Vagina (tissue), 2 donors: Measurements from ENCODE around the gene PARD3. TPM values are rescaled to one million over a fixed set of nuclear protein-coding genes. Genes with fewer than 3 reads are reported as not detected.

Experiments used
- DNase-seq, 2 donors: peaks; one replicate each; pipeline ENCODE4 v3.0.0-alpha.2; 2017; ENCODE audit errors: extremely low spot score in 2 of 2
- H3K27ac ChIP-seq: fragments of 200-600 bp; sonication (generic); one replicate; pipeline ENCODE4 v1.5.1; 2019
- H3K27me3 ChIP-seq: fragments of 200-600 bp; sonication (generic); one replicate; pipeline ENCODE4 v1.5.1; 2019
- H3K36me3 ChIP-seq, 2 donors: fragments of 200-600 bp; sonication (generic); one replicate each; pipeline ENCODE4 v1.5.1; 2017 to 2019
- H3K4me1 ChIP-seq: fragments of 200-600 bp; sonication (generic); one replicate; pipeline ENCODE4 v1.5.1; 2019
- H3K4me3 ChIP-seq, 2 donors: fragments of 200-600 bp; sonication (generic); 1 replicate in 1 of 2; 2 replicates in 1 of 2; pipeline ENCODE4 v1.5.1; 2016 to 2019
- H3K9me3 ChIP-seq: fragments of 200-600 bp; sonication (generic); one replicate; pipeline ENCODE4 v1.5.1; 2019
- POLR2A ChIP-seq, 2 donors: fragments of 450-650 bp; IDR thresholded peaks; one replicate each; pipeline ENCODE4 v1.6.1; 2017; ENCODE audit warnings: antibody characterized with exemption in 2 of 2, mild to moderate bottlenecking in 2 of 2, moderate library complexity in 2 of 2
- POLR2AphosphoS5 ChIP-seq, 2 donors: sonication (generic); formaldehyde crosslinking; IDR thresholded peaks; one replicate each; pipeline ENCODE4 v1.9.0; 2017; ENCODE audit warnings: antibody characterized with exemption in 2 of 2, mild to moderate bottlenecking in 2 of 2, low read depth in 1 of 2; ENCODE audit not compliant: insufficient read depth in 1 of 2
- intact Hi-C: fragments of 100-400 bp; cut with DNase I; formaldehyde crosslinking; loops from one replicate; pipeline ENCODE4 v1.15.1; 2023
- total RNA-seq: library from RNA; depleted of rRNA; stranded (reverse); fragments of >200 nt; gene quantifications from one replicate; pipeline ENCODE4 v1.2.3, GENCODE V29; 2016
- TF ChIP-seq, protein P1 (sequence below), 3 experiments: fragments of 450-650 bp in 2 of 3; fragments of 200-600 bp in 1 of 3; sonication (generic) in 1 of 3; IDR thresholded peaks; one replicate each; pipeline ENCODE4 v1.5.1; 2017 to 2019; ENCODE audit warnings: antibody characterized with exemption in 3 of 3, mild to moderate bottlenecking in 2 of 3, moderate library complexity in 2 of 3

PARD3 gene
- total RNA-seq, 1 donor from 2014 or later: 95.5 TPM

DNA sequence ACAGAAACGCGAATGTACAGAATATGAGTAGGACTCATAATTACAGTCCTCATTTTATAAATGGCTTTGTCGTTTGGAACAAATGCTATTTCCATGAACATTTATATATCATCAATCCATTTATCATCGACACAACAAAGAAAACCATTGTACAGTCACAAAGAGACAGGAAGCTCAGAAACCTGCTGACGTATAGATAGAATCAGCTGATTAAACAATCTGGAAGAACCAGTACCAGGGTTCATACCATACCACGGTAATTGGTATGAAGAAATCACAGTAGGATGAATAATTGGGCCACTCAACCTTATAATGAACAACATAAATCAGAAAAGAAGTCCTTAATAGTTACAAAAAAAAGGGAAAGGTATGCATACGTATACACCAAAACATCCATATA is 295.0 kb downstream of the PARD3 start:
- Histone ChIP-seq H3K36me3 (peaks cover 0 to 4% of the 10 kb centered on the region in 2 donors), H3K4me3 (no peak overlapping the region), H3K27ac (no peak overlapping the region), H3K9me3 (no peaks in the 10 kb centered on the region), H3K27me3 (no peaks in the 10 kb centered on the region), H3K4me1 (no peaks in the 10 kb centered on the region)
- TF ChIP-seq POLR2A (IDR thresholded peaks at IDR 0.05) (no peak), POLR2AphosphoS5 (IDR thresholded peaks at IDR 0.05; ENCODE audit: insufficient read depth in 1 of 2, low read depth in 1 of 2) (peak in 1 of 2 donors; percentile 83)
- no peak for DNase-seq
- intact Hi-C loops: no loop called here

DNA sequence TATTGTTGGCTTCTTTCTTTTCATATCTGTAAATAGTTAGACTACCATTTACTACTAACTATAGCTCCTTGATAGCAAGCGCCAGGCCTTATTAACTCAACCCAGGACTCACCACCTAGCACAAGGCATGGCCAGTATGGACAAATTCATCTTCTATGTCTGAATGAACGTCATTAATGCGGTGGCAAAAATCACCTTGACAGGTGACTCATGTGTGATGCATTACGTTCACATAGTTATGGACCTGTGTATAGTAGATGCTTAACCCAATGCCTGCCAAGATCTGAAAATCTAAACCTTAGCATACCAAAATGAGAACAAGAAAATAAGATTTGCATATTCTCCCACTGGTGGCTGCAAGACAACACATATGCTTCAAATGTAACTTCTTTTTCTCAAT is 300.8 kb downstream of the PARD3 start:
- H3K9me3 ChIP-seq: no peaks in the 10 kb centered on the region
- intact Hi-C loops: no loop called here
- TF ChIP-seq POLR2AphosphoS5 (IDR thresholded peaks at IDR 0.05; ENCODE audit: insufficient read depth in 1 of 2, low read depth in 1 of 2): no peak
- no peak for TF ChIP-seq POLR2A (IDR thresholded peaks at IDR 0.05)
- TF ChIP-seq, protein P1, sequence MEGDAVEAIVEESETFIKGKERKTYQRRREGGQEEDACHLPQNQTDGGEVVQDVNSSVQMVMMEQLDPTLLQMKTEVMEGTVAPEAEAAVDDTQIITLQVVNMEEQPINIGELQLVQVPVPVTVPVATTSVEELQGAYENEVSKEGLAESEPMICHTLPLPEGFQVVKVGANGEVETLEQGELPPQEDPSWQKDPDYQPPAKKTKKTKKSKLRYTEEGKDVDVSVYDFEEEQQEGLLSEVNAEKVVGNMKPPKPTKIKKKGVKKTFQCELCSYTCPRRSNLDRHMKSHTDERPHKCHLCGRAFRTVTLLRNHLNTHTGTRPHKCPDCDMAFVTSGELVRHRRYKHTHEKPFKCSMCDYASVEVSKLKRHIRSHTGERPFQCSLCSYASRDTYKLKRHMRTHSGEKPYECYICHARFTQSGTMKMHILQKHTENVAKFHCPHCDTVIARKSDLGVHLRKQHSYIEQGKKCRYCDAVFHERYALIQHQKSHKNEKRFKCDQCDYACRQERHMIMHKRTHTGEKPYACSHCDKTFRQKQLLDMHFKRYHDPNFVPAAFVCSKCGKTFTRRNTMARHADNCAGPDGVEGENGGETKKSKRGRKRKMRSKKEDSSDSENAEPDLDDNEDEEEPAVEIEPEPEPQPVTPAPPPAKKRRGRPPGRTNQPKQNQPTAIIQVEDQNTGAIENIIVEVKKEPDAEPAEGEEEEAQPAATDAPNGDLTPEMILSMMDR (IDR thresholded peaks at IDR 0.05): no peak
- no peaks in the 10 kb centered on the region for H3K27me3 ChIP-seq
- no peak overlapping the region for H3K4me3 ChIP-seq
- H3K36me3 ChIP-seq: peaks cover 0 to 4% of the 10 kb centered on the region in 2 donors
- no peaks in the 10 kb centered on the region for H3K4me1 ChIP-seq
- DNase-seq: no peak
- no peak overlapping the region for H3K27ac ChIP-seq

DNA sequence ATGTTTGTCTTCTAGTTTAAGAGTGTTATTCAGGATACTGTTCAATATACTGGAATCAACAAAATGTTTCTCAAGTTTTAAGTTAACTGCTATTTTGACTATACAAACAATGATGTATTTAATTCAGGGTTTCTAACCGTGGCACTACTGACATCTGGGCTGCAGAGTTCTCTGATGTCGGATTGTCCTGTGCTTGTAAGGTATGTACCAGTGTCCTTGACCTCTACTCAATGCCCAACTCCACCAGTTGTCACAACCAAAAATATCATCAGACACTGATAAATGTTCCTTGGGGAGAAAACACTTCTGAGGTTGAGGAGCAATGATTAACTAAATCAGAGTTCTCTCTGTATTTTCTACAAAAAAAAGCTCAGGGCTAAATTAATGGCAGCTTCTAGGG is 301.5 kb downstream of the PARD3 start:
- peaks cover 0 to 4% of the 10 kb centered on the region in 2 donors for H3K36me3 ChIP-seq
- H3K4me3 ChIP-seq: no peak overlapping the region
- no peak for TF ChIP-seq POLR2AphosphoS5 (IDR thresholded peaks at IDR 0.05; ENCODE audit: insufficient read depth in 1 of 2, low read depth in 1 of 2)
- TF ChIP-seq, protein P1 (IDR thresholded peaks at IDR 0.05): no peak
- TF ChIP-seq POLR2A (IDR thresholded peaks at IDR 0.05): no peak
- intact Hi-C loops: no loop called here
- DNase-seq: no peak
- no peaks in the 10 kb centered on the region for H3K9me3 ChIP-seq
- H3K4me1 ChIP-seq: no peaks in the 10 kb centered on the region
- H3K27me3 ChIP-seq: no peaks in the 10 kb centered on the region
- H3K27ac ChIP-seq: no peak overlapping the region

DNA sequence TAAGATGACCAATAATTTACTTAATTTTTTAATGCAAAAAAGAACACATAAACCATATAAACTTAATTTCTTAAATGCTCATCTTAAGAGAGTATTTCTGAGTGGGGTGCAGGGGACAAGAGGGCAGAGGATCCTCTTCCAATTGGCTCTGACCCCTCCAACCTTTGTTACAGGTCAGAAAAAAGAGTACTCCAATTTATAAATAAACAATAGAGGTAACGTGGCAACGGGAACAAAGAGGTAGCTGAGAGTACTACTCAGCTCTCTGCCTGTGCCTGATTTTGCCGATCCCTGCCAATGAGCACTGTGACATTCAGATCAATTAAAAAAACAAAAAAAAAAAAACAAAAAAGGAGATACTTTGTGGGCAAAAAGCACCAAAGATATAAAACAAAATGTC is 307.9 kb downstream of the PARD3 start:
- Histone ChIP-seq H3K4me1 (peaks cover 15% of the 10 kb centered on the region), H3K27me3 (no peaks in the 10 kb centered on the region), H3K9me3 (no peaks in the 10 kb centered on the region), H3K36me3 (no peaks in the 10 kb centered on the region), H3K4me3 (no peak overlapping the region), H3K27ac (no peak overlapping the region)
- intact Hi-C loops: no loop called here
- no peak for DNase-seq
- TF ChIP-seq POLR2AphosphoS5 (IDR thresholded peaks at IDR 0.05; ENCODE audit: insufficient read depth in 1 of 2, low read depth in 1 of 2) (no peak), POLR2A (IDR thresholded peaks at IDR 0.05) (no peak)
- TF ChIP-seq, protein P1 (IDR thresholded peaks at IDR 0.05): no peak

DNA sequence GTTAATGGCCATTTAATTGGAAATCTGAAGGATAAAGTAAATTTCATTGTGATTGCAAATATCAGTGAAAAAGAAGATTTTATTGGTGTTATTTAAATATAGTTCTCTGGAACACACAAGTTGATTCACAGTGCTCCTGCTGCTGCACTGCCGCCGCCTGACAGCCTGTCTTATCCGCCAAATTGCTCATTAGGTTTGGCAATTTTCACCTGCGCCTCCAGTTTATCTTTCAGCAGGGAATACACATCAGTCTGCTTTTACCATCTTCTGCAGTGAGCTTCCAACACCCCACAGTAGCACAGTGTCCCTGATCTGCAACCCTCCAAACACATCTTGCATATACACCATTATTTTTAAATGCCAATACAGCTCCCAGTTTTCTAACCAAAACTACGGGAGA is 308.3 kb downstream of the PARD3 start:
- intact Hi-C loops: no loop called here
- TF ChIP-seq, protein P1 (IDR thresholded peaks at IDR 0.05): no peak
- TF ChIP-seq POLR2A (IDR thresholded peaks at IDR 0.05): no peak
- no peak for TF ChIP-seq POLR2AphosphoS5 (IDR thresholded peaks at IDR 0.05; ENCODE audit: insufficient read depth in 1 of 2, low read depth in 1 of 2)
- Histone ChIP-seq H3K9me3 (no peaks in the 10 kb centered on the region), H3K27me3 (no peaks in the 10 kb centered on the region), H3K27ac (no peak overlapping the region), H3K36me3 (no peaks in the 10 kb centered on the region), H3K4me1 (peaks cover 15% of the 10 kb centered on the region), H3K4me3 (no peak overlapping the region)
- DNase-seq: no peak
